Vagina (tissue), 2 donors: ENCODE results near the gene DROSHA.

Experiments used
- POLR2A ChIP-seq, 2 donors: fragments of 450-650 bp; IDR thresholded peaks; one replicate each; pipeline ENCODE4 v1.6.1; 2017; ENCODE audit warnings: antibody characterized with exemption in 2 of 2, mild to moderate bottlenecking in 2 of 2, moderate library complexity in 2 of 2
- POLR2AphosphoS5 ChIP-seq, 2 donors: sonication (generic); formaldehyde crosslinking; IDR thresholded peaks; one replicate each; pipeline ENCODE4 v1.9.0; 2017; ENCODE audit warnings: antibody characterized with exemption in 2 of 2, mild to moderate bottlenecking in 2 of 2, low read depth in 1 of 2; ENCODE audit not compliant: insufficient read depth in 1 of 2

DNA sequence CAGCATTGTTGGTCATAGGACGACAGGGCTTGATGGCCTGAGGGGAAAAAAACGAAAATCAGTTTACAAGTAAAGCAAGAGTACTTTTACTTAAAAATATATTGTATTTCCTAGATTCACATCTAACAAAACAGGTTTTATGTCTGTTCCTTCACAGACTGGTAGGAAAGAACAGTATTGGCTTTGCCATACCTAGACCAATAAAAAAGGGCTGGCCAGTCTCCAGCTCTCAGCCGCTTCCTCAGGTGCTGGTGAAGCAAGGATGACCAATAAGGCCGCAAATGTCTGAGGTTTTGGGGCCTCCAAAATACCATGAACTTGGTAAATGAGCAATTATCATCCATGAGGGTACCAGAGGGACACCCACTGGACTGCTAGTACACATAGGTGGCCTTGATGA lies 36.6 kb downstream of the DROSHA start:
- TF ChIP-seq POLR2A (IDR thresholded peaks at IDR 0.05) (no peak), POLR2AphosphoS5 (IDR thresholded peaks at IDR 0.05; ENCODE audit: insufficient read depth in 1 of 2, low read depth in 1 of 2) (no peak)
